ENCODE measurements around the gene OR8B12.

The OR8B12 gene

DNA sequence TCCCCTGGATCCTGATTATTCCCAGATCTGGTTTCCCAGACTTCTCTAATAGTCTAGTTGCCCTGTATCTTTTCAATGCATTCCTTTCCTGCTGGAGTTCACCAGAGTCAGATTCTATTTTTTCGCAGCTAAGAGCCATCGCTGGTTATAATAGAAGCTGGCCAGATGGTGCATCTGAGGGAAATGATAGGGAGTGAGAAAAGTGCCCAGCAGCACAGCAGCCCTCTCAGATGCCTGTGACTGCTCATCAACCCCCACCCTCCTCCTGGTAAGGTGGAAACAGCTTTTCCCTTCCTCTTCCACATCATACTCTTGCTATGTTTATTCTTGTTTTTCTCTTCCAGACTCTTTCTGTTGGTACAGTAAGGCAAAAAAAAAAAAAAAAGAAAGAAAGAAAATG, 39.1 kb upstream of the OR8B12 start:
- in situ Hi-C loops (cut with HindIII; ENCODE audit: low sequenced_read_pairs) = no loop called here
- no peak for DNase-seq (ENCODE audit: low read depth, low spot score)
- TF ChIP-seq, protein P1, sequence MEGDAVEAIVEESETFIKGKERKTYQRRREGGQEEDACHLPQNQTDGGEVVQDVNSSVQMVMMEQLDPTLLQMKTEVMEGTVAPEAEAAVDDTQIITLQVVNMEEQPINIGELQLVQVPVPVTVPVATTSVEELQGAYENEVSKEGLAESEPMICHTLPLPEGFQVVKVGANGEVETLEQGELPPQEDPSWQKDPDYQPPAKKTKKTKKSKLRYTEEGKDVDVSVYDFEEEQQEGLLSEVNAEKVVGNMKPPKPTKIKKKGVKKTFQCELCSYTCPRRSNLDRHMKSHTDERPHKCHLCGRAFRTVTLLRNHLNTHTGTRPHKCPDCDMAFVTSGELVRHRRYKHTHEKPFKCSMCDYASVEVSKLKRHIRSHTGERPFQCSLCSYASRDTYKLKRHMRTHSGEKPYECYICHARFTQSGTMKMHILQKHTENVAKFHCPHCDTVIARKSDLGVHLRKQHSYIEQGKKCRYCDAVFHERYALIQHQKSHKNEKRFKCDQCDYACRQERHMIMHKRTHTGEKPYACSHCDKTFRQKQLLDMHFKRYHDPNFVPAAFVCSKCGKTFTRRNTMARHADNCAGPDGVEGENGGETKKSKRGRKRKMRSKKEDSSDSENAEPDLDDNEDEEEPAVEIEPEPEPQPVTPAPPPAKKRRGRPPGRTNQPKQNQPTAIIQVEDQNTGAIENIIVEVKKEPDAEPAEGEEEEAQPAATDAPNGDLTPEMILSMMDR (IDR thresholded peaks at IDR 0.05; ENCODE audit: low read depth, low read length) = no peak
- H3K4me3 ChIP-seq (ENCODE audit: low read depth, low read length) = no peak overlapping the region

DNA sequence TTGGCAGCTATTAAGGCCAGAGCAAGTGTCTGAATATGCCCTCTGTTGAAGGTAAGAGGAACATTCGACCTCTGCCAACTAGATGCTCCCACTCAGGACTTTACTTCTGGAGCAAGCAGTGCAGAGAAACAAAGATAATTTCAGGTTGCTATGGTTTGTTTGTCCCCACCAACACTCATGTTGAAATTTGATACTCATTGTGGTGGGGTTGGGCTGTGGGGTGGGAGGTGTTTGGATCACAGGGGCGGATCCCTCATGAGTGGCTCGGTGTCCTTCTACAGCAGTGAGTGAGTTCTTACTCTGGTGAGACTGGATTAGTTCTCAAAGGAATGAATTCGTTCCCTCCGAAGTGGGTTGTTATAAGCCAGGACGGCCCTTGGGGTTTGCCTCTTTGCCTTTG, 38.4 kb upstream of the OR8B12 start:
- TF ChIP-seq, protein P1 (IDR thresholded peaks at IDR 0.05; ENCODE audit: low read depth, low read length) = no peak
- DNase-seq (ENCODE audit: low read depth, low spot score) = no peak
- H3K4me3 ChIP-seq (ENCODE audit: low read depth, low read length) = no peak overlapping the region
- in situ Hi-C loops (cut with HindIII; ENCODE audit: low sequenced_read_pairs) = no loop called here

DNA sequence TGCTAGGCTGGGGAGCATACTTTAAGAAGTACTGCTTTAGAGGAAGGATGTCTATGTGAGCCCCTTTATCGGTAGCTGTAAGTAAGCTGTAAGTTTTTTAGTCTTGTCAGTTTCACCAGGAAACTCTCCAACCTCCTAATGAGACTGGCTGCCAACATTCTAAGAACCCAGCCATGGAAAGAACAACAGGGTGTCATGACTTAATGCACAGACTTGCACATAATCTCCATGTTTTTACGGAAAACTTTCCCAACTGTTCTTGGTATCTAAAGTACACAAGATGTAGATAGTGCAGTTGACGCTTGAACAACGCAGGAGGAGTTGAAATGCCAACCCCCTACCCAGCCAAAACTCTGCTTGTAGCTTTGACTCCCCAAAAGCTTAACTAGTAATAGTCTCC, 35.3 kb upstream of the OR8B12 start:
- DNase-seq (ENCODE audit: low read depth, low spot score) = no peak
- in situ Hi-C loops (cut with HindIII; ENCODE audit: low sequenced_read_pairs) = no loop called here
- TF ChIP-seq, protein P1 (IDR thresholded peaks at IDR 0.05; ENCODE audit: low read depth, low read length) = no peak
- no peak overlapping the region for H3K4me3 ChIP-seq (ENCODE audit: low read depth, low read length)

DNA sequence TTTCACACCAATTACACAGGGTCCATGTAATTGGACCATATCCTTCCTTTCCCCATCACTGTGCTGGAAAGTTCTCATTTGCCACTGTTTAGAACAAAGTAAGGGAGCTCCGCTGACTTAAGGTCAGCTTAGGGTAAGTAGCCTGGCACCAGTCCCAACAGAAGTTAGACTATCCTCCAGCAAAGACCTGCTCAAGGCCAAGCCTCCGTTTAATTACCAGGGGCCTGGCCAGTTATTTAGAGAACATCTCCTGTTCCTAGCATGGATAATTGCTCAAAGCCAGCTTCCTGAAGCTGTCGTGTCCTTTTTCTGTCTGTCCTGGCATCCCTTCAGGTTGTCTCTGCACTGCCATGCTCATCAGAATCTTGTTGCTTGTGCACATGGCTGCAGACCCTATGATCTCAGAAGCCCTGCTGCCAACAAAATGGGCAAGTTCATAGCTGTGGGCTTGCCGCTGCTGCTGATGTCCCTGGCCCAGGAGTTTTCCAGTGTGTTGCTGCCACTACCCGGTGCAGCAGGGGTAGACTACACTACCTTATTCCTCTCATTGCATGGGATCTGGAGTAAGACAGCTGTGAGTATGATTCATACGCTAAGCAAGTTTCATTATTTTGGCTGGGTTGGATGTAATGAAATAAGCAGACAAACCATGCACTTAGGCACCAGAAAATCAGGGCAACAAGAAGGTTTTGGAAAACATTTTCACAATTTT, 34.4 kb upstream of the OR8B12 start:
- in situ Hi-C loops (cut with HindIII; ENCODE audit: low sequenced_read_pairs) = no loop called here
- no peak for DNase-seq (ENCODE audit: low read depth, low spot score)
- TF ChIP-seq, protein P1 (IDR thresholded peaks at IDR 0.05; ENCODE audit: low read depth, low read length) = no peak
- no peak overlapping the region for H3K4me3 ChIP-seq (ENCODE audit: low read depth, low read length)

DNA sequence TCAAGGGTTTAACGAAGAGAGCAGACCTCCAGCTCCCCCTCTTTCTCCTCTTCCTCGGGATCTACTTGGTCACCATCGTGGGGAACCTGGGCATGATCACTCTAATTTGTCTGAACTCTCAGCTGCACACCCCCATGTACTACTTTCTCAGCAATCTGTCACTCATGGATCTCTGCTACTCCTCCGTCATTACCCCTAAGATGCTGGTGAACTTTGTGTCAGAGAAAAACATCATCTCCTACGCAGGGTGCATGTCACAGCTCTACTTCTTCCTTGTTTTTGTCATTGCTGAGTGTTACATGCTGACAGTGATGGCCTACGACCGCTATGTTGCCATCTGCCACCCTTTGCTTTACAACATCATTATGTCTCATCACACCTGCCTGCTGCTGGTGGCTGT, 26.7 kb upstream of the OR8B12 start:
- H3K4me3 ChIP-seq (ENCODE audit: low read depth, low read length) = no peak overlapping the region
- in situ Hi-C loops (cut with HindIII; ENCODE audit: low sequenced_read_pairs) = no loop called here
- no peak for DNase-seq (ENCODE audit: low read depth, low spot score)
- TF ChIP-seq, protein P1 (IDR thresholded peaks at IDR 0.05; ENCODE audit: low read depth, low read length) = no peak

DNA sequence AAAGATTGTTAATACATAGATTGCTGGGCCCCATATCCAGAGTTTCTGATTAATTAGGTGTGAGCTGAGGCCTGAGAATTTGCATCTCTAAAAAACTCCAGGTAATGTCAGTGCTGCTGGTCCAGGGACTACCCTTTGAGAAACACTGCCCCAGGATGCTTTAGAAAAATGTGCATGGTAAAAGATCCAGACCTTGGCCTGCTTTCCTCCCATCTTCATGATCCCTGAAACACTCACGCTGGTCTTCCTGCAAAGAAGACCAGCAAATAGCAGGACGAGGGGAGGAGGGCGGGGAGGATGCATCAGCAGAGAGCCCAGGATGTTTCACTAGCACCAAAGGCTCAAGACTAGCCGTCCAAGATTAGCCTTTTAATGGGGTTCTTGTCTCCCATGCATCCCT, 26.2 kb upstream of the OR8B12 start, which contains the start of gene OR8A1:
TSS of gene OR8A1 (plus strand) at position 301 of the 400 bp plus-strand sequence. CDS start 123 bp downstream, outside the sequence.
- no peak within 1 kb of the TSS for H3K4me3 ChIP-seq (ENCODE audit: low read depth, low read length)
- TF ChIP-seq, protein P1 (IDR thresholded peaks at IDR 0.05; ENCODE audit: low read depth, low read length) = no peak
- in situ Hi-C loops (cut with HindIII; ENCODE audit: low sequenced_read_pairs) = no loop called here
- no peak for DNase-seq (ENCODE audit: low read depth, low spot score)
